SK-N-SH (cell line): ENCODE measurements around the gene HS6ST1. TPM values are rescaled to one million over a fixed set of nuclear protein-coding genes. Genes with fewer than 3 reads are reported as not detected.

Experiments used
- CTCF ChIA-PET: fragments of 300-600, 350-600 bp; formaldehyde crosslinking; extraction: SDS; loops from one replicate; lab custom pipeline; 2021; lab: Yijun Ruan, JAX
- POLR2A ChIA-PET: fragments of 350-600 bp; sonication (Branson Sonifier 250); formaldehyde crosslinking; extraction: SDS; loops from one replicate; lab custom pipeline; 2020; ENCODE audit warnings: antibody characterized with exemption, inconsistent platforms; lab: Yijun Ruan, JAX
- DNase-seq: peaks from one replicate; pipeline ENCODE4 v3.0.0; 2012
- H2AFZ ChIP-seq: fragments of 200-600 bp; sonication (generic); 2 replicates; pipeline ENCODE4 v1.8.1; 2016; ENCODE audit warnings: antibody characterized with exemption, mild to moderate bottlenecking, low read depth
- H3F3A ChIP-seq: fragments of 200-600 bp; sonication (generic); replicated peaks from 2 replicates; pipeline ENCODE3; 2016; ENCODE audit warnings: antibody characterized with exemption, mild to moderate bottlenecking; ENCODE audit not compliant: insufficient read depth
- H3K27ac ChIP-seq, 2 experiments: fragments of 200-500 bp in 1 of 2; fragments of 200-600 bp in 1 of 2; sonication (Bioruptor generic) in 1 of 2; sonication (generic), shearing (Covaris generic) in 1 of 2; 2 replicates each; pipeline versions ENCODE4 v1.5.1 to v1.6.1; 2014 to 2016; ENCODE audit warnings: low read depth in 2 of 2, inconsistent platforms in 1 of 2, low read length in 1 of 2, mild to moderate bottlenecking in 1 of 2, mixed read lengths in 1 of 2
- H3K27me3 ChIP-seq: fragments of 200-600 bp; sonication (generic), shearing (Covaris generic); 2 replicates; pipeline ENCODE4 v1.6.1; 2016; ENCODE audit warnings: mixed run types; ENCODE audit not compliant: insufficient read depth
- H3K36me3 ChIP-seq, 2 experiments: fragments of 200-500 bp in 1 of 2; fragments of 200-600 bp in 1 of 2; sonication (Bioruptor generic) in 1 of 2; sonication (generic) in 1 of 2; replicated peaks in 1 of 2; 2 replicates each; pipeline versions ENCODE3 to v1.5.1; 2014 to 2016; ENCODE audit warnings: low read length in 1 of 2, mild to moderate bottlenecking in 1 of 2; ENCODE audit not compliant: insufficient read depth in 2 of 2, control insufficient read depth in 1 of 2
- H3K4me1 ChIP-seq, 2 experiments: fragments of 200-500 bp in 1 of 2; fragments of 200-600 bp in 1 of 2; sonication (Bioruptor generic) in 1 of 2; sonication (generic), shearing (Covaris generic) in 1 of 2; 2 replicates each; pipeline versions ENCODE4 v1.5.1 to v1.6.1; 2014 to 2016; ENCODE audit warnings: low read depth in 1 of 2, low read length in 1 of 2, mixed run types in 1 of 2; ENCODE audit not compliant: insufficient read depth in 2 of 2, control insufficient read depth in 1 of 2
- H3K4me2 ChIP-seq: fragments of 200-600 bp; sonication (generic), shearing (Covaris generic); 2 replicates; pipeline ENCODE4 v1.6.1; 2017; ENCODE audit warnings: mixed run types
- H3K4me3 ChIP-seq, 2 experiments: fragments of 200-500 bp in 1 of 2; fragments of 200-600 bp in 1 of 2; sonication (Bioruptor generic) in 1 of 2; sonication (generic), shearing (Covaris generic) in 1 of 2; 2 replicates each; pipeline versions ENCODE4 v1.5.1 to v1.8.1; 2014 to 2016; ENCODE audit warnings: low read depth in 2 of 2, inconsistent platforms in 1 of 2, low read length in 1 of 2, mild to moderate bottlenecking in 1 of 2, mixed read lengths in 1 of 2, moderate library complexity in 1 of 2
- H3K79me2 ChIP-seq: fragments of 200-600 bp; sonication (generic); 2 replicates; pipeline ENCODE4 v1.8.1; 2017; ENCODE audit warnings: mild to moderate bottlenecking; ENCODE audit not compliant: insufficient read depth
- H3K9ac ChIP-seq: fragments of 200-600 bp; sonication (generic); 2 replicates; pipeline ENCODE4 v1.6.1; 2017; ENCODE audit warnings: mixed run types
- H3K9me2 ChIP-seq: fragments of 200-600 bp; sonication (generic); 2 replicates; pipeline ENCODE4 v1.6.1; 2017; ENCODE audit warnings: mixed run types
- H3K9me3 ChIP-seq: fragments of 200-600 bp; sonication (generic); 2 replicates; pipeline ENCODE4 v1.6.1; 2017; ENCODE audit warnings: mixed run types, mild to moderate bottlenecking, moderate library complexity
- H4K20me1 ChIP-seq: fragments of 200-600 bp; sonication (generic); 2 replicates; pipeline ENCODE4 v1.6.1; 2017; ENCODE audit warnings: mild to moderate bottlenecking, mixed run types; ENCODE audit not compliant: insufficient read depth
- CTCF ChIP-seq: fragments of 200-600 bp; sonication (generic); IDR thresholded peaks from 2 replicates; pipeline ENCODE4 v1.6.1; 2017; ENCODE audit warnings: antibody characterized with exemption, mild to moderate bottlenecking, moderate library complexity
- EP300 ChIP-seq, 2 experiments: IDR thresholded peaks; 2 replicates each; pipeline versions ENCODE4 v1.4.0 to v1.6.1; 2012; ENCODE audit warnings: borderline replicate concordance in 1 of 2, low read depth in 1 of 2, low read length in 1 of 2
- FOXJ3 ChIP-seq: sonication (generic); formaldehyde crosslinking; IDR thresholded peaks from 2 replicates; pipeline ENCODE4 v1.5.1; 2020; ENCODE audit warnings: mild to moderate bottlenecking, missing genetic modification reagents
- FOXM1 ChIP-seq: IDR thresholded peaks from 2 replicates; pipeline ENCODE4 v1.4.0; 2012; ENCODE audit warnings: low read depth, mild to moderate bottlenecking
- GABPA ChIP-seq: IDR thresholded peaks from 2 replicates; pipeline ENCODE4 v1.4.0; 2012; ENCODE audit warnings: low read depth, mild to moderate bottlenecking
- MAX ChIP-seq: IDR thresholded peaks from 2 replicates; pipeline ENCODE4 v1.4.0; 2012; ENCODE audit warnings: low read depth
- MXI1 ChIP-seq: IDR thresholded peaks from 2 replicates; pipeline ENCODE4 v1.6.1; 2012; ENCODE audit warnings: mild to moderate bottlenecking, low read depth, low read length, improper control_type of control experiment
- POLR2AphosphoS5 ChIP-seq: IDR thresholded peaks from 2 replicates; pipeline ENCODE4 v1.6.1; 2012; ENCODE audit warnings: low read depth, low read length
- RAD21 ChIP-seq: IDR thresholded peaks from 2 replicates; pipeline ENCODE4 v1.6.1; 2012; ENCODE audit warnings: mild to moderate bottlenecking, low read length
- RFX5 ChIP-seq: IDR thresholded peaks from 2 replicates; pipeline ENCODE4 v1.6.1; 2012; ENCODE audit warnings: mild to moderate bottlenecking, improper control_type of control experiment, low read length
- YY1 ChIP-seq: IDR thresholded peaks from 2 replicates; pipeline ENCODE4 v1.4.0; 2012; ENCODE audit warnings: low read depth, mild to moderate bottlenecking
- WGBS: methylation state at CpG from one replicate; pipeline ENCODE4 v1.1.6; 2017; ENCODE audit warnings: low lambda C conversion rate; 5-methylcytosine and 5-hydroxymethylcytosine counted together
- polyA plus RNA-seq, 3 experiments: library from polyadenylated mRNA; depleted of rRNA; stranded (reverse); fragments of >200 nt; gene quantifications; 2 replicates each; pipeline ENCODE4 v1.2.3, GENCODE V29; 2012
- TF ChIP-seq, protein P1 (sequence below): IDR thresholded peaks from 2 replicates; pipeline ENCODE4 v1.6.1; 2012; ENCODE audit warnings: mild to moderate bottlenecking, low read depth, low read length, moderate library complexity
- TF ChIP-seq, protein P2 (sequence below): fragments of 150-350 bp; IDR thresholded peaks from 2 replicates; pipeline ENCODE4 v1.6.1; 2016; ENCODE audit warnings: mild to moderate bottlenecking, low read depth, low read length

Gene HS6ST1
- polyA plus RNA-seq, 1 of the 3 experiments (the other 2 are of a cell fraction), result 5.9 TPM

DNA sequence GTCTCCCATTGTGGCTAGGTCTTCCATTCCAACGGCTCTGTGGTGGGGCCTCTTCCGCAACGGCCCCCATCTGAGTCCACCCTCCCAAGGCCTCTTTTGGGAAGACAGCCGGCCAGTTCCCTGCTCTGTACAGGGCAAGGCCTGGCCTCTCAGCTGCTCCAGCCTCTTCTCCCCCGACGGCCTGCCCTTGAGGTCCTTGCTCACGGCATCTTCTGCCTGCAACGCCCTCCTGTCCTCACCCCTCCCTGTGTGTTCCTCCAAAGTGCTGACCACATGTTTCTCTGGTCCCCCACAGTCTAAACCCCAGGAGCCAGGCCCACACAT lies 16.0 kb downstream of the HS6ST1 start:
- TF ChIP-seq, protein P1, sequence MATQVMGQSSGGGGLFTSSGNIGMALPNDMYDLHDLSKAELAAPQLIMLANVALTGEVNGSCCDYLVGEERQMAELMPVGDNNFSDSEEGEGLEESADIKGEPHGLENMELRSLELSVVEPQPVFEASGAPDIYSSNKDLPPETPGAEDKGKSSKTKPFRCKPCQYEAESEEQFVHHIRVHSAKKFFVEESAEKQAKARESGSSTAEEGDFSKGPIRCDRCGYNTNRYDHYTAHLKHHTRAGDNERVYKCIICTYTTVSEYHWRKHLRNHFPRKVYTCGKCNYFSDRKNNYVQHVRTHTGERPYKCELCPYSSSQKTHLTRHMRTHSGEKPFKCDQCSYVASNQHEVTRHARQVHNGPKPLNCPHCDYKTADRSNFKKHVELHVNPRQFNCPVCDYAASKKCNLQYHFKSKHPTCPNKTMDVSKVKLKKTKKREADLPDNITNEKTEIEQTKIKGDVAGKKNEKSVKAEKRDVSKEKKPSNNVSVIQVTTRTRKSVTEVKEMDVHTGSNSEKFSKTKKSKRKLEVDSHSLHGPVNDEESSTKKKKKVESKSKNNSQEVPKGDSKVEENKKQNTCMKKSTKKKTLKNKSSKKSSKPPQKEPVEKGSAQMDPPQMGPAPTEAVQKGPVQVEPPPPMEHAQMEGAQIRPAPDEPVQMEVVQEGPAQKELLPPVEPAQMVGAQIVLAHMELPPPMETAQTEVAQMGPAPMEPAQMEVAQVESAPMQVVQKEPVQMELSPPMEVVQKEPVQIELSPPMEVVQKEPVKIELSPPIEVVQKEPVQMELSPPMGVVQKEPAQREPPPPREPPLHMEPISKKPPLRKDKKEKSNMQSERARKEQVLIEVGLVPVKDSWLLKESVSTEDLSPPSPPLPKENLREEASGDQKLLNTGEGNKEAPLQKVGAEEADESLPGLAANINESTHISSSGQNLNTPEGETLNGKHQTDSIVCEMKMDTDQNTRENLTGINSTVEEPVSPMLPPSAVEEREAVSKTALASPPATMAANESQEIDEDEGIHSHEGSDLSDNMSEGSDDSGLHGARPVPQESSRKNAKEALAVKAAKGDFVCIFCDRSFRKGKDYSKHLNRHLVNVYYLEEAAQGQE, result no peak
- TF ChIP-seq GABPA (no peak), MXI1 (no peak), FOXJ3 (CRISPR knock-in tag) (no peak), CTCF (no peak), MAX (no peak), EP300 (IDR thresholded peaks at IDR 0.05; ENCODE audit: borderline replicate concordance in 1 of 2, low read depth in 1 of 2, low read length in 1 of 2) (no peak), YY1 (no peak), FOXM1 (no peak), POLR2AphosphoS5 (no peak), RFX5 (no peak), RAD21 (no peak)
- TF ChIP-seq, protein P2, sequence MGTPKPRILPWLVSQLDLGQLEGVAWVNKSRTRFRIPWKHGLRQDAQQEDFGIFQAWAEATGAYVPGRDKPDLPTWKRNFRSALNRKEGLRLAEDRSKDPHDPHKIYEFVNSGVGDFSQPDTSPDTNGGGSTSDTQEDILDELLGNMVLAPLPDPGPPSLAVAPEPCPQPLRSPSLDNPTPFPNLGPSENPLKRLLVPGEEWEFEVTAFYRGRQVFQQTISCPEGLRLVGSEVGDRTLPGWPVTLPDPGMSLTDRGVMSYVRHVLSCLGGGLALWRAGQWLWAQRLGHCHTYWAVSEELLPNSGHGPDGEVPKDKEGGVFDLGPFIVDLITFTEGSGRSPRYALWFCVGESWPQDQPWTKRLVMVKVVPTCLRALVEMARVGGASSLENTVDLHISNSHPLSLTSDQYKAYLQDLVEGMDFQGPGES, result no peak
- TF ChIP-seq, all 33 proteins: peak for 0
- H2AFZ ChIP-seq, result no peak overlapping the region
- H3K9ac ChIP-seq, result no peak overlapping the region
- H3K4me2 ChIP-seq, result no peak overlapping the region
- no peaks in the 10 kb centered on the region for H4K20me1 ChIP-seq
- no peak overlapping the region; a peak in 1 of 4 replicates for H3K27ac ChIP-seq
- no peaks in the 10 kb centered on the region for H3F3A ChIP-seq
- no peaks in the 10 kb centered on the region for H3K27me3 ChIP-seq
- H3K4me3 ChIP-seq, result no peak overlapping the region
- WGBS, result 92% methylated on average over 6 of the region's 8 CpGs
- no peaks in the 10 kb centered on the region for H3K9me3 ChIP-seq
- peaks cover 4% of the 10 kb centered on the region; the same call in 1 of the 2 replicates for H3K79me2 ChIP-seq
- peaks cover 22 to 89% of the 10 kb centered on the region in 2 experiments for H3K4me1 ChIP-seq
- no peaks in the 10 kb centered on the region for H3K9me2 ChIP-seq
- POLR2A ChIA-PET, result no interaction called here
- CTCF ChIA-PET, result interaction anchor here (1.2 to 6.1 kb wide), 4 partner anchors 11 to 239 kb away, joined by 3 to 27 read pairs (median 7); no protein-coding TSS in a partner anchor
- no peaks in the 10 kb centered on the region for H3K36me3 ChIP-seq
- no peak for DNase-seq
